Smooth muscle cell (in vitro differentiated cells): ENCODE measurements around the gene HNRNPUL1. TPM values are rescaled to one million over a fixed set of nuclear protein-coding genes. Genes with fewer than 3 reads are reported as not detected.

Source experiments
- DNase-seq: peaks from one replicate; lab custom pipeline; 2025; ENCODE audit not compliant: unreplicated experiment; lab: John Stamatoyannopoulos, UW
- H2AFZ ChIP-seq: fragments of 200-600 bp; sonication (generic); 2 replicates; pipeline ENCODE4 v1.6.0; 2016; ENCODE audit warnings: antibody characterized with exemption, low read depth, mild to moderate bottlenecking
- H3F3A ChIP-seq: fragments of 200-600 bp; sonication (generic); 2 replicates; pipeline ENCODE4 v1.6.0; 2017; ENCODE audit warnings: antibody characterized with exemption, low read depth
- H3K27ac ChIP-seq: fragments of 200-600 bp; sonication (generic); 2 replicates; pipeline ENCODE4 v1.5.1; 2016; ENCODE audit warnings: low read depth, mild to moderate bottlenecking
- H3K27me3 ChIP-seq: fragments of 200-600 bp; sonication (generic); 2 replicates; pipeline ENCODE4 v1.6.1; 2016; ENCODE audit warnings: low read depth, mild to moderate bottlenecking
- H3K36me3 ChIP-seq: fragments of 200-600 bp; sonication (generic); 2 replicates; pipeline ENCODE4 v1.5.1; 2016; ENCODE audit warnings: low read depth
- H3K4me1 ChIP-seq: fragments of 200-600 bp; sonication (generic); 2 replicates; pipeline ENCODE4 v1.5.1; 2016; ENCODE audit warnings: low read depth
- H3K4me2 ChIP-seq: fragments of 200-600 bp; sonication (generic); 2 replicates; pipeline ENCODE4 v1.6.0; 2016; ENCODE audit warnings: mild to moderate bottlenecking
- H3K4me3 ChIP-seq: fragments of 200-600 bp; sonication (generic); 2 replicates; pipeline ENCODE4 v1.5.1; 2016; ENCODE audit warnings: mild to moderate bottlenecking
- H3K79me2 ChIP-seq: fragments of 200-600 bp; sonication (generic); 2 replicates; pipeline ENCODE4 v1.6.0; 2016; ENCODE audit warnings: low read depth, mild to moderate bottlenecking
- H3K9ac ChIP-seq: fragments of 200-600 bp; sonication (generic); 2 replicates; pipeline ENCODE4 v1.6.0; 2016; ENCODE audit warnings: low read depth
- H3K9me3 ChIP-seq: fragments of 200-600 bp; sonication (generic); replicated peaks from 2 replicates; pipeline ENCODE4 v1.5.1; 2016; ENCODE audit warnings: low read depth
- H4K20me1 ChIP-seq: fragments of 200-600 bp; sonication (generic); 2 replicates; pipeline ENCODE4 v1.6.0; 2016; ENCODE audit warnings: low read depth
- WGBS: methylation state at CpG from one replicate; pipeline ENCODE4 v1.1.7; 2016; ENCODE audit warnings: low lambda C conversion rate; 5-methylcytosine and 5-hydroxymethylcytosine counted together
- polyA plus RNA-seq: library from polyadenylated mRNA; unstranded; fragments of >200 nt; fragmentation: Nextera tagmentation; extraction: Ambion mirVana; gene quantifications from 2 replicates; pipeline ENCODE4 v1.2.1, GENCODE V29; 2016
- total RNA-seq: library from RNA; depleted of rRNA; stranded (reverse); fragments of >200 nt; gene quantifications from 2 replicates; pipeline ENCODE4 v1.2.3, GENCODE V29; 2014
- TF ChIP-seq, protein P1 (sequence below): fragments of 200-600 bp; sonication (generic); IDR thresholded peaks from 2 replicates; pipeline ENCODE4 v1.5.1; 2017; ENCODE audit warnings: borderline replicate concordance, mild to moderate bottlenecking, antibody characterized with exemption; ENCODE audit not compliant: insufficient read depth, poor library complexity, severe bottlenecking

Gene HNRNPUL1
- total and polyA plus RNA-seq, 2 experiments from 2014 or later = 101 to 125 TPM

DNA sequence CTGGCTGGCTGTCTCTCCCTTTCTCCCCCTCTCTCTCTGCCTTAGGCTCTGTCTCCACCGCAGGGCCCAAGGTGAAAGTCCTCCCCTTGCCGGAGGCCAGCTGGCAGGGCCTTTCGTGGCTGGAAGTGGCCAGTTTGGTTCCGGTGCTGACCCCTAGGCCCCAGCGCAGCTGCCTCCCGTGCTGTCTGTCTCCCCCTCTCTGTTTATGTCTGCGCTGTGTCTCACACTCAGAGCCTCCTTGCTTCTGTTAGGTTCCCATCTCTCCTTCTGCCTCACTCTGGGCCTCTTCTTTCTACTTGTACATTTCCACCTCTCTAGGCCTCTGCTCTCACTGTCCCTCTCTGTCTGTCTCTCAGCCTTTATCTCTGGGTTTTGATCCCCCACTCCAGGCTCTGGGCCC, 58.9 kb downstream of the HNRNPUL1 start:
- WGBS = 5% methylated on average over 7 of the region's 7 CpGs
- H3K4me2 ChIP-seq = peak overlapping the region; percentile 77
- no peaks in the 10 kb centered on the region for H3K27me3 ChIP-seq
- DNase-seq = no peak
- H3K9ac ChIP-seq = peak overlapping the region; percentile 88
- no peak overlapping the region for H2AFZ ChIP-seq
- no peak overlapping the region for H3K4me3 ChIP-seq
- no peaks in the 10 kb centered on the region for H3K36me3 ChIP-seq
- peaks cover 44% of the 10 kb centered on the region for H3F3A ChIP-seq
- no peaks in the 10 kb centered on the region for H3K9me3 ChIP-seq
- H3K27ac ChIP-seq = peak overlapping the region; percentile 97
- H4K20me1 ChIP-seq = peaks cover 13% of the 10 kb centered on the region
- H3K79me2 ChIP-seq = no peaks in the 10 kb centered on the region
- H3K4me1 ChIP-seq = peaks cover 41% of the 10 kb centered on the region
- TF ChIP-seq, protein P1, sequence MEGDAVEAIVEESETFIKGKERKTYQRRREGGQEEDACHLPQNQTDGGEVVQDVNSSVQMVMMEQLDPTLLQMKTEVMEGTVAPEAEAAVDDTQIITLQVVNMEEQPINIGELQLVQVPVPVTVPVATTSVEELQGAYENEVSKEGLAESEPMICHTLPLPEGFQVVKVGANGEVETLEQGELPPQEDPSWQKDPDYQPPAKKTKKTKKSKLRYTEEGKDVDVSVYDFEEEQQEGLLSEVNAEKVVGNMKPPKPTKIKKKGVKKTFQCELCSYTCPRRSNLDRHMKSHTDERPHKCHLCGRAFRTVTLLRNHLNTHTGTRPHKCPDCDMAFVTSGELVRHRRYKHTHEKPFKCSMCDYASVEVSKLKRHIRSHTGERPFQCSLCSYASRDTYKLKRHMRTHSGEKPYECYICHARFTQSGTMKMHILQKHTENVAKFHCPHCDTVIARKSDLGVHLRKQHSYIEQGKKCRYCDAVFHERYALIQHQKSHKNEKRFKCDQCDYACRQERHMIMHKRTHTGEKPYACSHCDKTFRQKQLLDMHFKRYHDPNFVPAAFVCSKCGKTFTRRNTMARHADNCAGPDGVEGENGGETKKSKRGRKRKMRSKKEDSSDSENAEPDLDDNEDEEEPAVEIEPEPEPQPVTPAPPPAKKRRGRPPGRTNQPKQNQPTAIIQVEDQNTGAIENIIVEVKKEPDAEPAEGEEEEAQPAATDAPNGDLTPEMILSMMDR = no peak

DNA sequence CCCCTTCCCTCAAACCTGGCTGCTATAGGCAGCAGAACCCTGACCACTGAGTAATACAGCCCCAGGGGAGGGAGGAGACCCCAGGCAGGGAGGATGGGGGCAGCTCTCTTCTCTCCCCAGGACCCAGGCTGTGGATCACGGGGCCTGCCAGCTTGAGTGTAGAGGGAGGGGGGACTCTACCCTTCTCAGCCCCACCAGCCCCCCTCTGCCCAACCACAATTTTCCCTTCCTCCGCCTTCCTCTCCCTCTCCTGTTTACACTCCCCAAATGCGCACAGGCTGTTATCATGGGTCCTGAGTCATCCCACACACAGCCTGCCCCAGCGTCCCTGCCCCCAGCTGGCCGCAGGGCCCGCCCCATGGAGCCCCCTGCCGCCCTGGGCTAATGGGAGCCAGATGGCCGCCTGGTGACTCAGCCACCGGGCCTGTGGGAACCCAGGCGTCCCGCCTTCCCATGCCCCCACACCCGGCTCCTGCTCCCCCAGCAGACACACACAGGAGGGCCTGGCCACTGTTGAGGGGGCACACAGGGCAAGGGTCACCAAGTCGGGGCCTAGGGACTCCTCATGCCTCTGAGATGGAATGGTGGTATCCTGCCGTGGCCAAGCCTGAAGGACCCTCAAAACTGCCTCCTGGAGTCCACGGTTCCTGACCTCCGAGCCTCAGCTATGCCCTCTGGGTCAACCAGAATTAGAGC, 59.4 kb downstream of the HNRNPUL1 start:
- Histone ChIP-seq H3K9me3 (no peaks in the 10 kb centered on the region), H3K9ac (peak overlapping the region; percentile 88), H3K27ac (peak overlapping the region; percentile 97), H3K36me3 (no peaks in the 10 kb centered on the region), H3K79me2 (no peaks in the 10 kb centered on the region), H3F3A (peaks cover 49% of the 10 kb centered on the region), H4K20me1 (peaks cover 13% of the 10 kb centered on the region), H3K27me3 (no peaks in the 10 kb centered on the region), H3K4me3 (no peak overlapping the region), H2AFZ (no peak overlapping the region), H3K4me1 (peaks cover 41% of the 10 kb centered on the region), H3K4me2 (peak overlapping the region; percentile 84)
- peak; percentile 74 for DNase-seq
- 2% methylated on average over 14 of the region's 16 CpGs for WGBS
- TF ChIP-seq, protein P1 = no peak

DNA sequence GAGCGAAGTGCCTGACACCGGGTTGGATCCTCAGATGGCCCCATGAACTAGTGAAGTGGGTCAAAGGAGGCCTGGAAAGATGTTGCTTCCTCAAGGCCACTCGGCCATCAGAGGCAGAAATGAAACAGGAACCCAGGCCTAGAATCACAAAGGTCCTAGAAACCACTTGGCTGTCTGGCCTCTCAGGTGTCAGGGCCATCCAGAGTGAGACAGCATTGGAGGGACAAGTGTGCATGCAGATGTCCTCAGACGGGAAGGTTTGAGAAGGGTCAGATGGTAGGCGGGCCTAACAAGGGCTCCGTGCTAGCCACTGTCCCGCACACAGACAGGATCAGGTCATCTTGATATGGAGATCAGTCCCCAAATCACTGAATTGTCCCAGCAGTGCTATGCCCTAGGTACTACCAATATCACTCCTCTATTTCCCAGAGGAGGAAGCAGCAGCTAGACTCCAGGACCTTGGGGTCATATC, 60.1 kb downstream of the HNRNPUL1 start:
- peak overlapping the region; percentile 84 for H3K4me2 ChIP-seq
- peaks cover 54% of the 10 kb centered on the region for H3F3A ChIP-seq
- no peak overlapping the region for H3K4me3 ChIP-seq
- no peaks in the 10 kb centered on the region for H3K36me3 ChIP-seq
- no peaks in the 10 kb centered on the region for H3K27me3 ChIP-seq
- no peak for DNase-seq
- peaks cover 41% of the 10 kb centered on the region for H3K4me1 ChIP-seq
- H3K27ac ChIP-seq = peak overlapping the region; percentile 97
- H3K79me2 ChIP-seq = no peaks in the 10 kb centered on the region
- peaks cover 7% of the 10 kb centered on the region for H4K20me1 ChIP-seq
- peak overlapping the region; percentile 88 for H3K9ac ChIP-seq
- TF ChIP-seq, protein P1 = no peak
- H2AFZ ChIP-seq = no peak overlapping the region
- WGBS = 17% methylated on average over 7 of the region's 7 CpGs
- H3K9me3 ChIP-seq = no peaks in the 10 kb centered on the region
